Stimulated activated CD8-positive, alpha-beta memory T cell treated with anti-CD3 and anti-CD28 coated beads, Interleukin-7, amount 100 ng/mL, for 48 hours (primary cell): ENCODE results near the gene RAB6B.

Experiments used
- DNase-seq, 2 donors: peaks; one replicate each; pipeline ENCODE4 v3.0.0-alpha.2; 2020; ENCODE audit warnings: low read depth in 1 of 2; ENCODE audit errors: extremely low read depth in 1 of 2

RAB6B gene

DNA sequence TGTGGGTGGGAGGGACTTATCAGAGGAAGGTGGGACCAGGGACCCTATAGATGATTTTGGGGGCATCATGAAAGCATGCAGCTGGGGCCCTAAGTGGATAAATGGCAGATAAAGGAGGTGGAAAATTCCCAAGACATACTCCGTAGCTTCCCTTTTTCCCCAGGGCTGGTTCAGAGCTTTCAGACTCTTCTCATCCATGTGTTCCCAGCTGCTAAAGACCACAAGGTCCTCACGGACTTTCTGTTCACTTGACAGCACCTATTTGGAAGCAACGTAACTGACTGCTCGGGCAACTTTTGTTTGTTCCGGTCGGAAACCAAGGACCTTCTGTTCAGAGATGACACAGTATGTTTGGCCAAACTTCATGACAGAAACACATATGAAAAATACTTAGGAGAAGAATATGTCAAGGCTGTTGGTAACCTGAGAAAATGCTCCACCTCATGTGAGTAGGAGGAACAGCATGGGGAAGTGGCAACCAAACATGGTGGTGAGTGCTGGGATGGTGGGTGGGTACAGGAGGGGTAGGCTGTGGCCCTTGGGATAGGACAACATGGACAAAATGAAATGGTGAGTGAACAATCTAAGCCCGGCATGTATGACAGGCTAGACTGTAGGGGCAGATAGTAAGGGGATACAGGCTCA lies 118.8 kb downstream of the RAB6B start:
- DNase-seq = no peak

DNA sequence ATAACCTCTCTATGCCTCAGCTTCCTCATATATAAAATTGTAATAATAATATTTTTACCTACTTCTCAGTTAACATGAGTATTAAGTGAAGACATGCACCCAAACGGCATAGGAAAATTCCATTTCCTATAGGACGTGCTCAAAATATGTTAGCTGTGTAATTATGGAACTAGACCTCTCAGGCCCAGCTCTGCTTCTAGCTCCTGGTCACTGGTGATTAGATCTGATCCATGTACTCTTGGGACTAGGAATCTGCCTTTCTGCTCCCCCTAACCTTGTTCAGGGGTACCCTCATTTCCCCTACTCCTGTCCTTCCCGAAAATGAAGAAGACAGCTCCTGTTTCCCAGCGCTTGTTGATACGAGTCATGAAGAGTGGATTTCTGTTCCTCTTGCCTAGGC lies 119.8 kb downstream of the RAB6B start:
- no peak for DNase-seq

GRCh38 chr3:133775309-133775708 lies 120.4 kb downstream of the RAB6B start:
- no peak for DNase-seq
